GM21390 (cell line): ENCODE measurements around the gene ARSB.
A peak's percentile ranks its signal among the peaks of the same experiment; 100 is the strongest.
"Not testable (repeated sequence)": the region's sequence is repeated elsewhere in the genome, so short reads cannot be mapped to it uniquely, and the experiment has no call there.

ENCODE experiments used
- ATAC-seq: cut with Tn5 transposase; IDR thresholded peaks from one replicate; pipeline ENCODE4 v1.9.1; 2021; ENCODE audit not compliant: unreplicated experiment

Gene ARSB

GRCh38 chr5:78956901-78957300 is 28.2 kb downstream of the ARSB start:
- ATAC-seq: no peak

GRCh38 chr5:78953092-78953800 is 31.9 kb downstream of the ARSB start:
- peak; percentile 85 for ATAC-seq

- no peak for ATAC-seq
These were observed 54.4 kb downstream of the ARSB start for GRCh38 chr5:78930721-78931120.

- no peak for ATAC-seq
These were observed 55.3 kb downstream of the ARSB start for GRCh38 chr5:78929833-78930232.

- no peak for ATAC-seq
These were observed 57.3 kb downstream of the ARSB start for GRCh38 chr5:78927657-78928282.

GRCh38 chr5:78926252-78926651 is 58.9 kb downstream of the ARSB start:
- ATAC-seq: no peak

GRCh38 chr5:78925129-78925876 is 59.8 kb downstream of the ARSB start:
- ATAC-seq: no peak

GRCh38 chr5:78923622-78923970 is 61.5 kb downstream of the ARSB start:
- ATAC-seq: no peak

- ATAC-seq: peak; percentile 73
These were observed 62.1 kb downstream of the ARSB start for GRCh38 chr5:78922879-78923621.

GRCh38 chr5:78920604-78921003 is 64.5 kb downstream of the ARSB start:
- no peak for ATAC-seq

GRCh38 chr5:78919796-78920195 is 65.3 kb downstream of the ARSB start:
- ATAC-seq: no peak

- no peak for ATAC-seq
These were observed 69.1 kb downstream of the ARSB start for GRCh38 chr5:78916044-78916443.

GRCh38 chr5:78915170-78915569 is 69.9 kb downstream of the ARSB start:
- ATAC-seq: no peak

GRCh38 chr5:78912811-78913210 is 72.3 kb downstream of the ARSB start:
- no peak for ATAC-seq

- ATAC-seq: no peak
These were observed 72.9 kb downstream of the ARSB start for GRCh38 chr5:78912085-78912771.

- ATAC-seq: not testable (repeated sequence)
These were observed 75.7 kb downstream of the ARSB start for GRCh38 chr5:78909224-78909983.

GRCh38 chr5:78908173-78909061 is 76.7 kb downstream of the ARSB start:
- ATAC-seq: no peak

GRCh38 chr5:78907255-78907891 is 77.7 kb downstream of the ARSB start:
- ATAC-seq: no peak
